ENCODE measurements around the gene OTOP3. TPM values are rescaled to one million over a fixed set of nuclear protein-coding genes. Genes with fewer than 3 reads are reported as not detected.

Gene OTOP3
- 0.05 TPM in 1 of 5 replicates, not detected in the others for total RNA-seq (2022; extraction: Qiagen RNA extraction)

DNA sequence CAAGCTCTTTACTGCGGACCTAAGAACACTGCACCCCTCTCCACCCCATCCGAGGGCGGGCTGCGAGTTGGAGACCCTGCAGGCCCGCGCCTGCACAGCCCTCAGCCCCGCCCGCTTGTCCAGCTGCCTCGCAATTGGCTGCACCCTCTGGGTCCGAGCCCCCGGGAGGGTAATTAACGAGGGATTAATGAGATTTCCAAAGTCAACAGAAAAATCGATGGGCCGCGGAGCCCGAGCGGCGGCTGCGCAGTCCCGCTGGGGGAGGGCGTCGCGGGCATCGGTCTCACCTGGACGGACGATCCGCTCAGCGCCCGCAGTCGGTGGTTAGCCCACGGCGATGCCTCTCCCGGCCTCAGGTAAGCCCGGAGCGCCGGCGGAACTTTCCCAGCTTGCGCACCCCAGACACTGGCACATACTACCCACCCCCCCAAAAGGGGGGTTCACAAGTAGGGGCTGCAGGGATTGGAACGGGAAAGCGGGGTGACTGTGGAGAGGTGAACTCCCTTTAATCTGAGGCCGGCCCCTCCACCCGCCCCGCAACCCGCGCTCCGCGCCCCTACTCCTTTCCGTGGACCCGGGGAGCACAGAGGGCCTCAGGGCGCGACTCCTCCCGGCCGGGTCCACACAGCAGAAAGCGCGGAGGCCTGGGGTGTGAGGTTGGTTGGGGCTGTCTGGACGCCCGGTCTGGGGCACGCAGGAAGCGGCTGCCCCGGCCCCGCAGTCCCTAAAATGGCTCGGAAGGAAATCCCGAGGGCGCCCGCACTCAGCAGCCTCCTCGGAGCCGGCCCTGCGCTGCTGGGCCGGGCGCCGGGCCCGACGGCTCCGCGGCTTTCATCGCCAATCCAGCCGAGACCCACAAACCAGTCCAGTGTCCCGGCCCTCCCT is at the start of gene OTOP3:
Gene OTOP3, plus strand, starts transcription at position 314 of the 885 bp plus-strand sequence. Its CDS starts 24 bp downstream, at position 338.

GRCh38 chr17:74892974-74893911 is 42.5 kb upstream of the OTOP3 start, which contains the start of gene FADS6:
Gene FADS6 (minus strand): TSS chr17:74893633. CDS start chr17:74893595, 38 bp downstream.

GRCh38 chr17:74922694-74923537 is 12.8 kb upstream of the OTOP3 start, which contains the start of gene USH1G:
Gene USH1G (minus strand): TSS chr17:74923255. CDS start chr17:74923073, 182 bp downstream.

GRCh38 chr17:74924250-74924948 is 11.3 kb upstream of the OTOP3 start, which contains the start of gene OTOP2:
Gene OTOP2 (plus strand): TSS chr17:74924273. CDS start chr17:74924633, 360 bp downstream.

DNA sequence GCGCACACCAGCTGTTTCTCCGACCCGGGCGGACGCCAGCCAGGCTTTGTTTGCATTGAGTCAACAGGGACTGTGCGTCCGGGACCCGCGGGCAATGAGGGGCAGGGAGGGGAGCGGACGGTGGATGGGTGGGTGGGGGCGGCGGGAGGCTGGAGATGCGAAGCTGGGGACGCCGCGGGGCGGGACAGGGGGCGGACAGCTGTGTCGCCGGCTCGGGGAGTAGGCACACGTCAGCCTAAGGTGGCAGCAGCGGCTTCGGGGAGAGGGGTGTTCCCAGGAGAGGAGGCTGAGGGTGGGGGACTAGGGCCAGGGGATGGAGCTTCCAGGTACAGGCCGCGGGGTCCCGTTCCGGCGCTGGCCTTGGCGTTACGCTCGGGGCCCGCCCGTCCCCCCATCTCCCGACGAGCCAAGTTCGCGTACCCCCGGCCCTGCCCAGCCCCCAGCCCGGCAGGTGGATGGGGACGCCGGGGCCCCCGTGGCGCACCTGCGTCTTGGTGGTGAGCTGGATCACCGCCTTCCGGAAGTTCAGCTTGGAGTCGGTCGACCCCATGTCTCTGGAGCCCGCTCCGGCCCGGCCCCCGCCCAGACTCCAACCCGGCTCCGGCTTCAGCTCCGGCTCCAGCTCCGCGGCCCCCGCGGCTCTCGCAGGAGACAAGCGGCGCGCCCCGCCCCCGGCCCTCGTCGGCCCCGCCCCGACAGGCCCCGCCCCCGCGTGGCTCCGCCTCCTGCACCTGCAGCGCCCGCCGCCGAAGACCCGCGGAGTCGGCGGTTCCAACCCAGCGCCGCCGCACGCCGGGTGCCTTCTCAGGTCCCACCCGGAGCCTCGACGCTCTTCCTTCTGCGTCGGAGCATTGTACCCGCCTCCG is 36.6 kb downstream of the OTOP3 start, which contains the start of gene HID1:
Gene HID1, minus strand, starts transcription at position 653 of the 866 bp plus-strand sequence. Its CDS starts 103 bp downstream, at position 550.

DNA sequence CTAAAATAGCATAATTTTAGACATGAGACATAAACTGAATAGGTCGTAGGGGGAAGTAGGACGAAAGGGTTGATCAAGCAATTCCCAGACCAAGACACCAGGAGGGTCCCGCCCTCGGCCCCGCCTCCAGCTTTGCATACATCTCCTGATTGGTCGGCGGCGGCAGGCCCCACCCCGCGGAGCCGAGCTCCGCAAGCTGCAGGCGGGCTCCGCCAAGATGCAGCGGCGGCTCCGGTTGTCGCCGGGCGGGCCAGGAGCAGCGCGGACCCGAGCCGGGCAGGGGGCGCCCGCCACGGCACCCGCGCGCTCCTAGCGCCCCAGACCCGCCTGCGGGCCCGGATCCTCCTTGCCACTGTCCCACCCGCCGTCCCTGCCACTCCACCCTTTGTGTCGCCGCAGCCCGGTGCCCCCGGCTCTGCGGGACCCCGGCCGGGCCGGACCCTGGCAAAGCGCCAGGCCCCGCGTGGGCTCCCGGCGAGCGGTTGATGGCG is 51.8 kb downstream of the OTOP3 start, which contains the start of gene CDR2L:
Gene CDR2L, plus strand, starts transcription at position 215 of the 491 bp plus-strand sequence. CDS start 412 bp downstream, outside the sequence.

Other genes with a start within 250 kb of the OTOP3 start
- gene CD300LF, start 223.0 kb upstream of the OTOP3 start, total RNA-seq (2022; extraction: Qiagen RNA extraction): not detected in 5 replicates
- gene RAB37, start 198.6 kb upstream of the OTOP3 start, total RNA-seq (2022; extraction: Qiagen RNA extraction): 0.87 to 1.7 TPM (median 1.2 TPM) in 5 replicates
- 35.3 to 45.9 TPM (median 44.4 TPM) in 5 replicates for gene NHERF1, start 187.3 kb upstream of the OTOP3 start, total RNA-seq (2022; extraction: Qiagen RNA extraction)
- gene NAT9, start 159.6 kb upstream of the OTOP3 start, total RNA-seq (2022; extraction: Qiagen RNA extraction): 52.9 to 62.5 TPM (median 57.2 TPM) in 5 replicates
- gene GRIN2C, start 76.0 kb upstream of the OTOP3 start, total RNA-seq (2022; extraction: Qiagen RNA extraction): 0.07 to 0.61 TPM (median 0.24 TPM) in 5 replicates
- 48.6 to 77.1 TPM (median 65.5 TPM) in 5 replicates for gene FDXR, start 62.9 kb upstream of the OTOP3 start, total RNA-seq (2022; extraction: Qiagen RNA extraction)
- gene FADS6, start 42.3 kb upstream of the OTOP3 start, total RNA-seq (2022; extraction: Qiagen RNA extraction): 0.06 to 0.12 TPM in 2 of 5 replicates, not detected in the others
- 0.03 to 0.11 TPM (median 0.08 TPM) in 5 replicates for gene USH1G, start 12.6 kb upstream of the OTOP3 start, total RNA-seq (2022; extraction: Qiagen RNA extraction)
- gene OTOP2, start 11.6 kb upstream of the OTOP3 start, total RNA-seq (2022; extraction: Qiagen RNA extraction): 0.05 to 0.08 TPM (median 0.05 TPM) in 4 of 5 replicates, not detected in the other
- 6.0 to 9.9 TPM (median 9.0 TPM) in 5 replicates for gene HID1, start 36.9 kb downstream of the OTOP3 start, total RNA-seq (2022; extraction: Qiagen RNA extraction)
- 37.1 to 57.1 TPM (median 52.4 TPM) in 5 replicates for gene CDR2L, start 51.7 kb downstream of the OTOP3 start, total RNA-seq (2022; extraction: Qiagen RNA extraction)
- 76.4 to 81.8 TPM (median 77.9 TPM) in 5 replicates for gene MRPL58, start 76.8 kb downstream of the OTOP3 start, total RNA-seq (2022; extraction: Qiagen RNA extraction)
- gene ATP5PD, start 111.1 kb downstream of the OTOP3 start, total RNA-seq (2022; extraction: Qiagen RNA extraction): 451 to 583 TPM (median 485 TPM) in 5 replicates
- 27.7 to 31.5 TPM (median 29.5 TPM) in 5 replicates for gene KCTD2, start 111.3 kb downstream of the OTOP3 start, total RNA-seq (2022; extraction: Qiagen RNA extraction)
- gene SLC16A5, start 152.1 kb downstream of the OTOP3 start, total RNA-seq (2022; extraction: Qiagen RNA extraction): 18.6 to 35.9 TPM (median 32.2 TPM) in 5 replicates
- 17.3 to 22.0 TPM (median 18.5 TPM) in 5 replicates for gene ARMC7, start 174.1 kb downstream of the OTOP3 start, total RNA-seq (2022; extraction: Qiagen RNA extraction)
- gene NT5C, start 195.8 kb downstream of the OTOP3 start, total RNA-seq (2022; extraction: Qiagen RNA extraction): 73.4 to 135 TPM (median 133 TPM) in 5 replicates
- 762 to 868 TPM (median 811 TPM) in 5 replicates for gene JPT1, start 218.6 kb downstream of the OTOP3 start, total RNA-seq (2022; extraction: Qiagen RNA extraction)
- 366 to 386 TPM (median 369 TPM) in 5 replicates for gene SUMO2, start 247.1 kb downstream of the OTOP3 start, total RNA-seq (2022; extraction: Qiagen RNA extraction)